ENCODE data around the gene PPM1H.

The PPM1H gene

GRCh38 chr12:62876938-62877548 lies 57.9 kb downstream of the PPM1H start:
- in situ Hi-C loops (cut with HindIII; ENCODE audit: low pct_ligation_motif_present, low sequenced_read_pairs), result no loop called here
- no peak for TF ChIP-seq CTCF (IDR thresholded peaks at IDR 0.05; ENCODE audit: low read depth, low read length, missing control alignments)
- no peaks in the 10 kb centered on the region for H3K36me3 ChIP-seq (replicated peaks)
- no peak for DNase-seq
- no peaks in the 10 kb centered on the region for H3K27me3 ChIP-seq (replicated peaks)
- no peak overlapping the region for H3K4me3 ChIP-seq (ENCODE audit: low read depth, low read length)
- H3K27ac ChIP-seq, result no peak overlapping the region

GRCh38 chr12:62873826-62874448 lies 61.0 kb downstream of the PPM1H start:
- no peak for TF ChIP-seq CTCF (IDR thresholded peaks at IDR 0.05; ENCODE audit: low read depth, low read length, missing control alignments)

GRCh38 chr12:62873116-62873825 lies 61.7 kb downstream of the PPM1H start:
- H3K27ac ChIP-seq, result no peak overlapping the region
- no peaks in the 10 kb centered on the region for H3K27me3 ChIP-seq (replicated peaks)
- H3K36me3 ChIP-seq (replicated peaks), result no peaks in the 10 kb centered on the region
- in situ Hi-C loops (cut with HindIII; ENCODE audit: low pct_ligation_motif_present, low sequenced_read_pairs), result no loop called here
- TF ChIP-seq CTCF (IDR thresholded peaks at IDR 0.05; ENCODE audit: low read depth, low read length, missing control alignments), result no peak
- no peak for DNase-seq
- no peak overlapping the region for H3K4me3 ChIP-seq (ENCODE audit: low read depth, low read length)

More at GRCh38 chr12:62873826-62874448, 61.0 kb downstream of the PPM1H start:
- no peak overlapping the region for H3K4me3 ChIP-seq (ENCODE audit: low read depth, low read length)
- H3K27ac ChIP-seq, result no peak overlapping the region
- in situ Hi-C loops (cut with HindIII; ENCODE audit: low pct_ligation_motif_present, low sequenced_read_pairs), result no loop called here
- no peak for DNase-seq
- H3K27me3 ChIP-seq (replicated peaks), result no peaks in the 10 kb centered on the region
- H3K36me3 ChIP-seq (replicated peaks), result no peaks in the 10 kb centered on the region

- in situ Hi-C loops (cut with HindIII; ENCODE audit: low pct_ligation_motif_present, low sequenced_read_pairs), result no loop called here
- no peaks in the 10 kb centered on the region for H3K27me3 ChIP-seq (replicated peaks)
- H3K4me3 ChIP-seq (ENCODE audit: low read depth, low read length), result no peak overlapping the region
- H3K27ac ChIP-seq, result no peak overlapping the region
- no peak for TF ChIP-seq CTCF (IDR thresholded peaks at IDR 0.05; ENCODE audit: low read depth, low read length, missing control alignments)
- DNase-seq, result no peak
- no peaks in the 10 kb centered on the region for H3K36me3 ChIP-seq (replicated peaks)
These were observed 66.1 kb downstream of the PPM1H start for GRCh38 chr12:62868820-62869219.

- no peak overlapping the region for H3K4me3 ChIP-seq (ENCODE audit: low read depth, low read length)
- no peaks in the 10 kb centered on the region for H3K36me3 ChIP-seq (replicated peaks)
- H3K27ac ChIP-seq, result peak overlapping the region; percentile 87
- in situ Hi-C loops (cut with HindIII; ENCODE audit: low pct_ligation_motif_present, low sequenced_read_pairs), result no loop called here
- DNase-seq, result peak; percentile 90
- no peaks in the 10 kb centered on the region for H3K27me3 ChIP-seq (replicated peaks)
- no peak for TF ChIP-seq CTCF (IDR thresholded peaks at IDR 0.05; ENCODE audit: low read depth, low read length, missing control alignments)
These were observed 68.4 kb downstream of the PPM1H start for GRCh38 chr12:62866451-62867082.

Data from brain microvascular endothelial cell (primary cell).